Prostate gland (tissue), 2 donors: ENCODE measurements around the gene SMYD3. TPM values are rescaled to one million over a fixed set of nuclear protein-coding genes. Genes with fewer than 3 reads are reported as not detected.

Experiments used
- DNase-seq: peaks from one replicate; pipeline ENCODE4 v3.0.0-alpha.2; 2019; ENCODE audit warnings: low spot score
- H3K27ac ChIP-seq, 2 donors: fragments of 200-600 bp; sonication (generic); 2 replicates each; pipeline ENCODE4 v1.5.1; 2017 to 2019
- H3K27me3 ChIP-seq: fragments of 200-600 bp; sonication (generic); replicated peaks from 2 replicates; pipeline ENCODE4 v1.5.1; 2019; ENCODE audit not compliant: insufficient read depth
- H3K36me3 ChIP-seq, 2 donors: fragments of 200-600 bp; sonication (generic); 1 replicate in 1 of 2; 2 replicates in 1 of 2; pipeline versions ENCODE4 v1.5.1 to v1.8.1; 2017 to 2019
- H3K4me1 ChIP-seq: fragments of 200-600 bp; sonication (generic); replicated peaks from 2 replicates; pipeline ENCODE4 v1.5.1; 2019
- H3K4me3 ChIP-seq, 2 donors: fragments of 200-600 bp; sonication (generic); 2 replicates each; pipeline ENCODE4 v1.5.1; 2017 to 2019
- H3K9me3 ChIP-seq: fragments of 200-600 bp; sonication (generic); 2 replicates; pipeline ENCODE4 v1.5.1; 2017
- POLR2A ChIP-seq: fragments of 450-650 bp; IDR thresholded peaks from one replicate; pipeline ENCODE4 v1.6.1; 2016; ENCODE audit warnings: antibody characterized with exemption, mild to moderate bottlenecking
- POLR2AphosphoS5 ChIP-seq: sonication (generic); formaldehyde crosslinking; IDR thresholded peaks from one replicate; pipeline ENCODE4 v1.6.1; 2017; ENCODE audit warnings: antibody characterized with exemption
- WGBS: methylation state at CpG from one replicate; pipeline ENCODE4 v1.1.5; 2018; 5-methylcytosine and 5-hydroxymethylcytosine counted together
- intact Hi-C: fragments of 100-400 bp; cut with DNase I; formaldehyde crosslinking; loops from one replicate; pipeline ENCODE4 v1.14.2; 2022
- small RNA-seq, 2 donors: library from RNA; depleted of rRNA; stranded (forward); fragments of <200 nt; gene quantifications; one replicate each; pipeline ENCODE3, GENCODE V24; 2016
- total RNA-seq, 2 donors: library from RNA; depleted of rRNA; stranded (reverse); fragments of >200 nt; gene quantifications; one replicate each; pipeline ENCODE4 v1.1.0, GENCODE V29; 2016
- TF ChIP-seq, protein P1 (sequence below), 4 experiments: fragments of 200-600 bp in 2 of 4; fragments of 450-650 bp in 2 of 4; sonication (generic) in 2 of 4; IDR thresholded peaks; 1 replicate in 3 of 4; 2 replicates in 1 of 4; pipeline ENCODE4 v1.5.1; 2016 to 2019; ENCODE audit warnings: antibody characterized with exemption in 4 of 4, mild to moderate bottlenecking in 2 of 4, moderate library complexity in 2 of 4

SMYD3 gene
- total RNA-seq, 2 donors from 2014 or later: 19.8 to 23.9 TPM

DNA sequence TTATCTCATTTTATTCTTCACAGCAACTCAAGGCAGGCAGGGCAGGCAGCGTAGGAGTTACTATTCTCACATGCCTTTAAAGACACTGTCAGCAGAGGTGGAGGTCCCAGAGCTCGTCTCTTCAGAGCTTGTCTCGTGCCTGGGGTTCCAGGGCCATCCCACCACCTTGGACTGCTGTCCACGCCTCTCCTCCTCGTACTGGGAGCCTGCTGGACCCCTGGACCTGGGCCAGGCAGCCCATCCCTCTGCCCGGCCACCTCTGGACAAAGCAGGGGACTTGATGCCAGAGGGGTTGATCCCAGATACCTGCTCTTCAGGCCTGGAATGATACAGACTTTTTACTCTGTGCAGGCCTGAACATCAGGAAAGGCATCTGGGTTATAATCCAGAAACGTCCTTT lies 805.4 kb downstream of the SMYD3 start:
- Histone ChIP-seq H3K36me3 (no peaks in the 10 kb centered on the region), H3K4me3 (no peak overlapping the region), H3K27me3 (no peaks in the 10 kb centered on the region), H3K9me3 (no peaks in the 10 kb centered on the region), H3K4me1 (no peaks in the 10 kb centered on the region), H3K27ac (no peak overlapping the region)
- intact Hi-C loops: no loop called here
- TF ChIP-seq POLR2AphosphoS5: no peak
- TF ChIP-seq, protein P1, sequence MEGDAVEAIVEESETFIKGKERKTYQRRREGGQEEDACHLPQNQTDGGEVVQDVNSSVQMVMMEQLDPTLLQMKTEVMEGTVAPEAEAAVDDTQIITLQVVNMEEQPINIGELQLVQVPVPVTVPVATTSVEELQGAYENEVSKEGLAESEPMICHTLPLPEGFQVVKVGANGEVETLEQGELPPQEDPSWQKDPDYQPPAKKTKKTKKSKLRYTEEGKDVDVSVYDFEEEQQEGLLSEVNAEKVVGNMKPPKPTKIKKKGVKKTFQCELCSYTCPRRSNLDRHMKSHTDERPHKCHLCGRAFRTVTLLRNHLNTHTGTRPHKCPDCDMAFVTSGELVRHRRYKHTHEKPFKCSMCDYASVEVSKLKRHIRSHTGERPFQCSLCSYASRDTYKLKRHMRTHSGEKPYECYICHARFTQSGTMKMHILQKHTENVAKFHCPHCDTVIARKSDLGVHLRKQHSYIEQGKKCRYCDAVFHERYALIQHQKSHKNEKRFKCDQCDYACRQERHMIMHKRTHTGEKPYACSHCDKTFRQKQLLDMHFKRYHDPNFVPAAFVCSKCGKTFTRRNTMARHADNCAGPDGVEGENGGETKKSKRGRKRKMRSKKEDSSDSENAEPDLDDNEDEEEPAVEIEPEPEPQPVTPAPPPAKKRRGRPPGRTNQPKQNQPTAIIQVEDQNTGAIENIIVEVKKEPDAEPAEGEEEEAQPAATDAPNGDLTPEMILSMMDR (IDR thresholded peaks at IDR 0.05): no peak
- no peak for TF ChIP-seq POLR2A
- DNase-seq: no peak
- 93% methylated on average over 7 of the region's 7 CpGs for WGBS

- TF ChIP-seq POLR2A (no peak), POLR2AphosphoS5 (no peak)
- TF ChIP-seq, protein P1 (IDR thresholded peaks at IDR 0.05): no peak
- Histone ChIP-seq H3K4me1 (no peaks in the 10 kb centered on the region), H3K27ac (no peak overlapping the region), H3K9me3 (no peaks in the 10 kb centered on the region), H3K4me3 (no peak overlapping the region), H3K27me3 (no peaks in the 10 kb centered on the region), H3K36me3 (no peaks in the 10 kb centered on the region)
- intact Hi-C loops: no loop called here
- DNase-seq: no peak
- WGBS: 97% methylated on average over 13 of the region's 13 CpGs
Measured at GRCh38 chr1:245700631-245701030, 806.4 kb downstream of the SMYD3 start.

Small RNA genes lying within 50 kb of the gene (small RNA-seq; reads per million reads assigned to genes)
- gene AL356583.2: 0 reads per million in 2 donors
- gene RF00019: 0 reads per million in 2 donors
- 0 reads per million in 2 donors for gene RNU6-1283P

Other genes with a start within 250 kb of the SMYD3 start
- 10 to 100 TPM; 10.3 to 15.1 TPM for gene TFB2M, start 59.0 kb upstream of the SMYD3 start, total RNA-seq
- gene CNST, start 59.2 kb upstream of the SMYD3 start, total RNA-seq: 10 to 100 TPM; 19.4 to 52.6 TPM
- gene SCCPDH, start 217.1 kb upstream of the SMYD3 start, total RNA-seq: 10 to 100 TPM; 49.6 to 67.4 TPM